GM18858 (cell line): ENCODE results near the gene MAPRE2.
"Not testable (repeated sequence)": the region's sequence is repeated elsewhere in the genome, so short reads cannot be mapped to it uniquely, and the experiment has no call there.

ENCODE experiments used
- ATAC-seq: cut with Tn5 transposase; IDR thresholded peaks from one replicate; pipeline ENCODE4 v1.9.1; 2021; ENCODE audit not compliant: unreplicated experiment

MAPRE2 gene

DNA sequence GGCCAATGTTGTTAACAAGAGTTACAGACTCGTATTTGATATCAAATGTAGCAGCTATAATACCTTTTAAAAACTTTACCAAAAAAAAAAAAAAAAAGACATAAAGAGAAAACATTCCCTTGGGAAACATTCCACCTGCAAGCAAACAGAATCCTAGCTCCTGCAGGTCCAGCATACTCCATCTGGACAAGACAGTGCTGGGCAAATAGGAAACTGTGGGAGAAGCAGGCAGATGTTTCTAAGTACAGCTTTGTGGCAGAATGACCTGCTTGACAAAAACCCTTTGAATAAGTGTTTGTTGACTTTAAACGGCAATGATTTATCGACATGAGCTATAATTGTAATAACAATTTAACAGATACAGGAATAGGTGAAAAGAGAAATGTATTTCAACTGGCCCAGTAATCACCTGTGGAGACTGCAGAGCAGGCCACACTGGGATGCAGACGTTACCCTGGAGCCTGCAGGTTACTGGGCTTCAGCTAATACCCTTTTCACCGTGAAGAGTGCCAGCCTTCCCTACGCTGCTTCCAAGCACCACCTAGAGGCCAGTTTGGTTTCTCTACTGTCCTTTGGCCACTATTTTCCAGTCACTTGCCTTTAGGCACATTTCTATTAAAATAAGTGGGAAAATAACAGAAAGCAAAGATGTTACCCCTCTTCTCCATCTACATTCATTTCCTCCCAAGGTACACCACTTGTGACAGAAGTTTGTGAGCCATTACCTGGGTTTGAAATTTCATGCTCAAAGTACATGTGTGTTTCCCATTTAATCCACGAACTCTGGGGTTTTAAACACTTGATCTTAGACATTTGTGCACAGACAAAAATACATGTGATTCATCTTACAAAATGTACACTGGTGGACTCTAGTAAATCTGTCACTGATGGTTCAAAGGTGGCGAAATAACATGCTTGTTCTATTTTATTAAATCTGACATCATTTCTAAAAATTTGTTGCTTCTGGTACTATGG lies 102.7 kb downstream of the MAPRE2 start:
- no peak for ATAC-seq

DNA sequence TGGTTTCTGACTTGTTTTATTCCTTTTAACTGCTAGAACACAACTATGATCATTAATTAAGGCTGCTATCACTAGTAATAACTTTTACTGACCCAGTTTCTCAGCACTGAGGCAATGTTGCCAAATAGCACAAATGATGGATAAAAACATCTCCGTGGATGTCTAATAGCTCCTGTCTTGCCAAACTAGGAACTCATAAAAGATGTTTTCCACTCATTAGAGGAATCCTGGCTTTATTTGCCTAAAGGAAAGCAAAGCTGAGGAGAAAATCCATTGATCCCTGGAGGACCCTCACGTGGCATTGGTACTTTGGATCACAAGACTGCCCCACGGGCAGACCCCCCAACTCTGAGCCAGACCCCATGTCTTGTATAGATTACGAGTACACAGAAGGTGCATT lies 103.5 kb downstream of the MAPRE2 start:
- ATAC-seq: no peak

DNA sequence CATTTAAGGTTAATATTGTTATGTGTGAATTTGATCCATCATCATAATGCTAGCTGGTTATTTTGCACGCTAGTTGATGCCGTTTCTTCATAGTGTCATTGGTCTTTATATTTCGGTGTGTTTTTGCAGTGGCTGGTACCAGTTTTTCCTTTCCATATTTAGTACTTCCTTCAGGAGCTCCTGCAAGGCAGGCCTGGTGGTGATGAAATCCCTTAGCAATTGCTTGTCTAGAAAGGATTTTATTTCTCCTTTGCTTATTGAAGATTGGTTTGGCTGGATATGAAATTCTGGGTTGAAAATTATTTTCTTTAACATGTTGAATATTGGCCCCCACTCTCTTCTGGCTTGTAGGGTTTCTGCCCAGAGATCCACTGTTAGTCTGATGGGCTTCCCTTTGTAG lies 109.0 kb downstream of the MAPRE2 start:
- not testable (repeated sequence) for ATAC-seq

DNA sequence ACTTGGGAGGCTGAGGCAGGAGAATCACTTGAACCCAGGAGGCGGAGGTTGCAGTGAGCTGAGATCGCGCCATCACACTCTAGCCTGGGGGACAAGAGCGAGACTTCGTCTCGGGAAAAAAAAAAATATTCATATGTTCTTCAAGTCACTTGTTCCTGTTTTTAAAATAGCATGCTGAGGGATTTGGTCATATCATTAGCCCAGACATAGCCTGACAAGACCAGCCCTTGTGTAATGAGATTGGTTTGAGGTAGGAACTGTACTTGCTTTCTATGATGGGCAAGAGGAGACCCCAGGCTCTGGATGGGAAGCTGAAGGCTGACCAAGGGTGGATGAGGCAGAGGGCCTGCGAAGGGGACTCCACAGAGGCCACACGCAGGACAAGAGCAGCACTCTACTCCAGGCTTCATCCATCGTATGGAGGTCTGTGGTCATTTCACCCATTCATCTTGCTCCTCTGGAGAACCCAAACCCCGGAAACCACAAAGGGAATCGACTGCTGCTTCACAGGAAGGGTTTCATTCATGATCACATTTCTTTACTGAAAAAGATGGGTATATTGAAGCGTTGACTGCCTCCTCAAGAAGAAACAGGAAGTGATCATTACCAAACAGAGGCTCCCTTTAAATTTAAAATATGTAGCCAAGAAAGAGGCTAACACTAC lies 112.5 kb downstream of the MAPRE2 start:
- no peak for ATAC-seq

DNA sequence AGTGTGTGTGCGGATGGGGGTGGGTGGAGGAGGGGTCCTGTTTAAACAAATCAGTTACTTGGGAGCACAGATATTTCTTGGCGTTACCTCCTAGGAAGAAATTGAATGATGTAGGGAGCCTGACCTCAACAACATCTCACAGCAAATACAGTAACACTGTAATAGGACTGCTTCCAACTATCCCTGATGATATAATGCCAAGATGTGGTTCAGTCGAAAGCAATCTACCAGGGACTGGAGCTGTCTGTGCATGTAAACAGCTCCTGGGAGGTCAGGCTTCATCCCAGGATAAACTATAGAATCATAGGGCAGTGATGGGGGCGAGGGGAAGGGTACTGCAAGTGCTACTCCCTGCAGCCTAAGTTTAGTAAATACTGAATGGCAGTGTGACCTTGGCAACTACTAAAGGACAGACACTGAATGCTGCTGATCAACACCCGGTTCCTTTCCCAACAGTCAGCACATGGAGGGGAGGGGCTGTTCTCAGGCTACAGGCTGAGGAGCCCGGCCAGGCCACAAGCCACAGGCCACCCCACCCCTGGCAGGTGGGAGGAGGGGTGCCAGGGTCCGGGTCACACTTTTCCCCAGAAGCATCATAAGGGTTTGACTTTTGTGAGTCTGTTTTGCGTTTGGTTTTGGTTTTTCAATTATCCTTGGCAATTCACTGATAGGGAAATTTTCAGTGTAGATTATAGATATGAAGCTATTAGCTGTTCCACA lies 114.3 kb downstream of the MAPRE2 start:
- no peak for ATAC-seq

DNA sequence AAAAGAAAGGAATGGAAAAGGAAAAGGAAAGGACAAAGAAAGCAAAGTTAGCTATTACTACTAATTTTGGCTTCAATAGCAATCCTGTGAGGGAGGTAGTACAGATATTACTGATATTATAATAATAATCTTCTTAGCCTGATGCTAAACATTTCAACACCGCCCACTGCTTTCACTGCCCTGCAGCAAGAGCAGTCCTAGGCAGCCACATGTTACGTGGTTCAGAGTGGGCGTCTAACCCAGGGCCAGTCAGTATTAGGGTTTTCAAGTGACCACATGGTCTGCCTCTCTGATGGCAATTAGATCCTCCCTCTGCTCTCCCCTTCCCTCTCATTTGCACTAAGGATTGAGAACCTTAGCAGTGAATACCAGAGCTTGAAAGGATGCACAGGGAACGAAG lies 116.0 kb downstream of the MAPRE2 start:
- no peak for ATAC-seq

DNA sequence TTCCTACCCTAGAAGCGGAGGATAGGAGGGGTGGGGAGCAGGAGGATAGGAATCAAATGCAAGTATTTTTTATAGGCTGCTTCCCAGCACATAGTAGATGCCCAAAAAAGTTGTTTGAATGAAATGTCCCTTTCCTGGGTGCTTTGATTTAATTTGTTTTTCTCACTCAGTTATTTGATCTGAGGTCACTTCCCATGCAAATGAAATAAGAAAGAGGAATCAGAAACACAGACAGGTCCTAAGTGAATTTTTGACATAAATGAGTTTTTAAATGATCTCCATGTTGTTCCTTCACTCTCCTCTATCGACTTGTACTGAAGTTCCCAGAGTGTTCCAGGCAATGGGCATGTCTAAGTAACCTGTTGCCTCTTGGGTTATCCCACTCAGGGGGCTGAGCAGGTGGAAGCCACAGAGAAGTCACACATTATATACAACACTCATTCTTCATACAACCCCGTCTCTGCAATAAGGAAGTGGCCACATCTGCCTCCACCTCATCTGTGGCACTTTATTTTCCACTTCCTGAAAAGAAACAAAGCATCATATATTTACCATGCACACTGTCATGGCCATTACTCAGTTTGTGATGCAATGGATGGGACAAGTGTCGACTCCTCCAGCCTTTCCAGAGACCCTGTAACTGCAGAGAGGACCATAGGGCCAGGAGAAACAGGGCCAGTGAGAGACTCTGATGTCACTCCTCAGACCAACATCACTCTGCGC lies 117.7 kb downstream of the MAPRE2 start:
- peak; percentile 79 for ATAC-seq

DNA sequence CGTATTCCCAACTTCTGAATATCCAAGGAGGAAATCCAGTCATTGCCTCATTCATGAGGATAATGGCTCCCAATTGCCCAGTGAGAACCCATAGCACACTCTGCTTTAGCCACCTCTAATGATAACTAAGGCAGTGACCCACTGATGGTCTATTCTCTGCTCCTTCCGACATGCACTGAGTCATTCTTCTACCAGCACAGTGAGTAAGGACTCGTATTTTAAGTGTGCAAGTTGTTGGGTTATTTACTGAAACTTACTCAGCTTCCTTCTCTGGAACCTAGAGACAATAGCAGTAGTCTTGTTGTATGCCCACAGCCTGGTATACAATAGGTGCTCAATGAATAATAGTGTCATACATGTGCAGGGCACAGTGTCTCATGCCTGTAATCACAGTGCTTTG lies 118.6 kb downstream of the MAPRE2 start:
- ATAC-seq: peak; percentile 54

DNA sequence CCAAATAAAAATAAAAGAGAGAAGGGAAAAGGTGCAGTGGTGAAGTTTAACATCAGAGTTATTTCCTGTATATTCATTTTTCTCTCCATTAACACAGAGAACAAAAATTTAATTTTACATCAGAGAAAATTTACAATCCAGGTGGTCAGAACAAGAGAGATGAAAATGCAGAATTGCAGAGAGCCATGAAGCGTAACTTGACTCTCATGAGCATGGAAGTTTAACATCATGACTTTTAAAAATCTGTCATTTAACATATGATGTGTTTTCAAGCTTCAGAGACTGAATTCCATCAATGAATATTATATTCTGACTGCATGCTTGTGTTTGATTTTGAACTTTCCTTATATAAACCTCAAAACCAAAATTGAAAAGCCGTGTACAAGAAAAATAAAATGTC lies 120.3 kb downstream of the MAPRE2 start:
- no peak for ATAC-seq

DNA sequence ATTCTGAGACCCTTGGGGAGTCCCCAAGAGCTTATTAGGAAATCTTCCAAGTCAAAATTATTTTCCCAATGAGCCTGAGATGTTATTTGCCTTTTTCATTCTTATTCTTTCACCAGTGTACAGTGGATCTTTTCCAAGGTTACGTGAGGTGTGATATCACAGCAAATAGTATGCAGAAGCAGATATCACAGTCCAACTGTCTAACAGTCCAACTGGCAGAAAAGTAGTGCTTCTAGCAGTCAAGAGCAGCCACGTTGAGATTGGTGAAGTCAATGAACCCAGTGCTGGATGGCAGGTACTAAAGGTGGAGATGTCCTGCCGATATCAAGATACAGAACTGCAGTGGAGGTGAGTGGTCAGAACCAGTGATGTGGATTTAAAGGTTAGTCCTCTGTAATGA lies 120.7 kb downstream of the MAPRE2 start:
- no peak for ATAC-seq

DNA sequence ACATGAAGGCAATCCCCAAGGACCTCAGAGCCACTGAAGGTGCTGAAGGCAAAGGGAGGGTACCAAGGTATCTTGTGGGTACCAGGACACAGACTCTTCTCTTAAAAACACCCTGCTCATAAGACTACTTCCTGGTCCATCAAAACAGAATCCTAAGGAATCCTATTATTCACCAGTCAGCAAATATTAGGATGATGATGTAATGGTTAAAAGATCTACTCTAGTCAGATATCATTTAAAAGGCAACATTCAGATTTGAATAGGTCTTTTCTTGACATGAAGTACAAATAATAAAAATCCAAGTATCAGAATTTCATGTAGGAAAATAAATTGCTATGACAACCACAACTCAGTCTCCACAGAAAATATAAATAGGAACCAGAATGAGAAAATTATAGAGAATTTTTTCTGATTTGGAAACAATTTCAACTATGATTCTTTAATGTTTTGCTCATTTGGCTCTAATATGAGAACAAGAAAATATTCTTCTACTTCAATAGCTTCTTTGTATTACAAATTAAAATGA lies 121.9 kb downstream of the MAPRE2 start:
- ATAC-seq: no peak

DNA sequence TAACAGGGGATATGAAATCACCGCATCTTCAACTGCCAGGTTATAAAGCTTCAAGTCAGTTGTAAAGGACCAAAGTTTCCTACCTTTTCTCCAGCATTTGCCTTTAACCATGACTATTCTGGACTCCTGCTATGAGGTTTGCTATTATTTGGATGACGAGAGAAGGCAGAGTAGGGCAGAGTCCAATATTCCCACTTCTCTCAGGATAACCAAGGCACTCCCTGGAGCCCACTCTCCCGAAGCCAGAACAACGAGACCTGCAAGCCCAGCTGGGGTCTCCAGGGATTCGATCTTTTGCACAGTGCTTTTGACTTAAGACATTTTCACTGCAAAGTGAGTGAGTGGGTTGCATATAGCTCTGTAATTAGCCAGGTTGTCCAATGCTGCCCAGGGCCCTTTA lies 122.5 kb downstream of the MAPRE2 start:
- no peak for ATAC-seq

DNA sequence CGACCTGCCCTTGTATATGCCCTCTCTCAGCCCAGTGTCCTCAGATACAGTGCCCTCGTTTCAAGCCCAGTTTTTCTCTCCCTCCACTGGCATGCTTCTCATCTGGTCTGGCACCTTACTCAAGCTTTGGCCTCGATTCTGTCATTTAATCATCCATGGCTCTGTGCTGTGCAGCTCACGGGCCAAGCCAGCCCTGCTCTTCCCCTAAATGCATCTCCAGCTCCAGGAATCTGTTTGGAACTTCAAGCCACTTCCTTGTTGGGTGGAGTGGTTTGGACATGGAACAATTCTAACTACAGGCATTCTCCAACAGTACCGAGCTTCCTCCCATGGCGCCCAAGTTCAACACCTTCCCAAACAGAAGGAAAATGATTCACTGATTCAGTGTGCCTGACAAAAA lies 122.9 kb downstream of the MAPRE2 start:
- no peak for ATAC-seq

DNA sequence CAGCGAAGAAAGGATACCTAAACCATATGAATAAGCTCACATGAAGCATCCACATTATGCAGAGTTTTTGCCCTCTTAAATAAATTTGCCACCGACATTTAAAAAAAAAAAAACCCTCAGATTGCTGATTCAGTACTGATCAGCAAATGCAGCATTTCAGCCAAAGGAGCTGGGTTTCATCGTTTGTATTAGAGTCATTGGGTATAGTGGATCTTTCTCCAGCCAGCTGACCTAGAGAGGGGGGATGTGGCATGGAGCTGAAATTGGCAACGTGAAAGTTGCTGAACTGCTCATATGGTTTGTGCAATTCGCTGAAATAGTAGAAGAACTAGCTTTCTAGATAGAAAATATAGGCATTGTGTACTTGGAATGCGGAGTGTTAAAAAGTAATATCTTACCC lies 126.1 kb downstream of the MAPRE2 start:
- ATAC-seq: no peak

DNA sequence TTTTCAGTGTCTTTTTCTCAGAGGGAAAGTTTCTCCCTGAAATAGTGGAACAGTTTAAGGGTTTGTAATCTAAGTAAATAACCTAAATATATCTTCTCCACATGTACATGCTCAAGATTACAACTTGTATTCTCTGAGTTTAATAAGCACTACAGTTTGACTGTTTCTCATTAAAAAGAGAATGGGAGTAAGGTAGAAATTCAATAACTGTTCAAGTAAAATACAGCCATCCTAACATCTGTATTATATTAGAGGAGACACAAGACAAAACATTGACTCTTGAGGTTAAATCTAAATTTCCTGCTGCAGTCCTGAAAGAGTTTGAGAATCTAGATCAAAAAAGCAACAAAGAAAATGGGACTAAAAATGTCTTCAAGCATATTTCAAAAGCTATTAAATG lies 126.6 kb downstream of the MAPRE2 start:
- no peak for ATAC-seq

DNA sequence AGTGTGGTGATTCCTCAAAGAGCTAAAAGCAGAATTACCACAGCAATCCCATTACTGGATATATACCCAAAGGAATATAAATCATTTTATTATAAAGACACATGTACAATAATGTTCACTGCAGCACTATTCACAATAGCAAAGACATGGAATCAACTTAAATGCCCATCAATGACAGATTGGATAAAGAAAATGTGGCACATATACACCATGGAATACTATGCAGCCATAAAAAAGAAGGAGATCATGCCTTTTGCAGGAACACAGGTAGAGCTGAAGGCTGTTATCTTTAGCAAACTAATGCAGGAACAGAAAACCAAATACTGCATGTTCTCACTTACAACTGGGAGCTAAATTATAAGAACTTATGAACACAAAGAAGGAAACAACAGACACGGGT lies 129.1 kb downstream of the MAPRE2 start:
- not testable (repeated sequence) for ATAC-seq

DNA sequence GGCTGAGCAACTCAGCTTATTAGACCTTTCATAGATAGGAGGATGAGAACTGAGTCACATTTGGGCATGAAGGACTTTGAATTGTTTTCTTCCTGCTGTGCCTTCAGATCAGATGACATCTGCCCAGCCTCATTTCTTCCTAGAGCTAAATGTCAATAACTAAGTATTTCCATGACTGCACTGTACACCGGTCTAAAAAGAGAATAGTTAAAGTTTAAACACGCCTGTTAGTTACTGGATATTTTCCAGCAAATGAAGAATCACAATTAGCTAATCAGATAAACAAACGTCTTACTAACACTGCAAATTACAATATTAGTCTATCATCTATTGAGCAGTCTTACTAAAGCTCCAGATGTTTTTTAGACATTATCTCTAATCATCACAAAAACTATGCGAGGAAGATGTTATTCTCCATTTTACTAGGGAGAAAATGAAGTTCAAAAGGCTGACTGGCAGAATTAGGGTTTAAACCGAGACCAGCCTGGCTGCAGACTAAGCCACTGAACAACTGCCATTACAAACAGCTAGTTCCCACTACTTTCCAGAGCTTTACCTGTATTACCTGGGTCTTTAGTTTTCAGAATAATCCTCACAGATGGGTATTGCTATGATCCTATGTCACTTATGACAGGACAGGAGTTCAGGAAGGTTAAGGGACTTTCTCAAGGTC lies 130.2 kb downstream of the MAPRE2 start:
- ATAC-seq: no peak

DNA sequence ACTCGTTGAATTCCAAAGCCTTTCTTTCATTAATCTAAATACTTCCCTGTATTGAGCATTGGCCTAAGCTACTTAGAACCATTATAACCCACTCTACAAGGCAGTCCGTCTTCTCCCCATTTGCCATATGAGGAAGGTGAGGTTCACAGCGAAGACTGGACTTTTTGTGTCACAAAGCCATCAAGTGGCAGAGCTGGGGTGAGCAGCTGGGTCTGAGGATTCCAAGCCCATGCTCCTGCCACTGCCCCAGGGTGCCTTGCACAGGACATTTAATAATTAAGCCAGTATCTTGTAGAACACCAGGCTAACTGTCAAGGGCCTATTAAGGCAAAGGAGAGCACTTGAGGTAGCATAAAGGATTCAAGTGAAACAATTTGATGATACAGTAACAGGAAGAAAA lies 130.8 kb downstream of the MAPRE2 start:
- no peak for ATAC-seq

DNA sequence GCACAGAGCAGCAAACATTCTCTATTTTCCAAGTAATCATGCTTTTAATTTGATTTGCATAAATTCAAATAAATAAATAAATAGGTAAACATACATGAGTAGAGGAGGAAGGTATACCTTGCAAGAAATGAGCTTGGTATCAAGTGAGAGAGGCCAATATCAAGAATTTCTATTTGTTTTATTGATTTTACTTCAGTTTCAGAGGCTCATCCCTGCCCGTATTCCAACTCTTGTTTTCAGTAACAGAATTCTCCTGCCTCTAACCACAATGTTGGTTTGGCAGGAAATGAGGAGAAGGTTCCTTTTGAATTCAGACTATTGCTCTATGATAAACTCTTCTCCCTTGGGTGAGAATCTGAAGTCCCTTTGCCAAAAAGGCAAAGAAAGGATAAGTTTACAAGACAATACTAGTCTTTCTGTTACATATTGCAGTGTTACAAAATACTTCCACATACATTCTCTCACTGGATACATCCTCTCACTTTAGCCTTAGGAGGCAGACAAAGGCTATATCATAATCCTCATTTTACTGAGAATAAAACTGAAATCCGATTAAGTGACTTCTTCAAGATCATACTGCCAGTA lies 131.3 kb downstream of the MAPRE2 start:
- no peak for ATAC-seq
